PC-3 (cell line): ENCODE data around the gene APBA1. TPM values are rescaled to one million over a fixed set of nuclear protein-coding genes. Genes with fewer than 3 reads are reported as not detected.

Experiments used
- ATAC-seq: fragments of 200-7000 bp; cut with Tn5 transposase; 2 replicates; pipeline ENCODE4 v1.9.1; 2020; ENCODE audit warnings: mild to moderate bottlenecking, moderate library complexity
- BruUV-seq: library from RNA; stranded (reverse); fragments of 400-500 nt; replicated peaks from 2 replicates; lab custom pipeline; 2021; lab: Mats Ljungman, UMichigan
- CTCF ChIA-PET: fragments of 300-600 bp; sonication (Branson Sonifier 250); formaldehyde crosslinking; loops from one replicate; lab custom pipeline; 2022; ENCODE audit warnings: antibody characterized with exemption; lab: Charles Lee
- POLR2A ChIA-PET: fragments of 300-600 bp; sonication (Branson Sonifier 250); formaldehyde crosslinking; loops from one replicate; lab custom pipeline; 2022; ENCODE audit warnings: antibody characterized with exemption; ENCODE audit not compliant: unreplicated experiment; lab: Charles Lee
- DNase-seq: peaks from one replicate; pipeline ENCODE4 v3.0.0-alpha.2; 2015
- H2AFZ ChIP-seq: fragments of 300-600 bp; sonication (generic); 2 replicates; pipeline ENCODE4 v1.6.0; 2016; ENCODE audit warnings: antibody characterized with exemption, low read length
- H3F3A ChIP-seq: fragments of 300-600 bp; sonication (generic); one replicate; pipeline ENCODE4 v1.6.0; 2017; ENCODE audit warnings: antibody characterized with exemption, low read length, control low read depth, mild to moderate bottlenecking; ENCODE audit not compliant: unreplicated experiment
- H3K27ac ChIP-seq: fragments of 300-600 bp; sonication (generic); 2 replicates; pipeline ENCODE4 v1.5.1; 2016; ENCODE audit warnings: mild to moderate bottlenecking, low read length
- H3K27me3 ChIP-seq: fragments of 300-600 bp; sonication (generic); 2 replicates; pipeline ENCODE4 v1.6.1; 2016; ENCODE audit warnings: low read length, mixed read lengths
- H3K36me3 ChIP-seq: fragments of 300-600 bp; sonication (generic); 2 replicates; pipeline ENCODE4 v1.6.1; 2016; ENCODE audit warnings: low read depth, mixed run types, low read length, mixed read lengths
- H3K4me1 ChIP-seq: fragments of 300-600 bp; sonication (generic); 2 replicates; pipeline ENCODE4 v1.5.1; 2016; ENCODE audit warnings: low read length; ENCODE audit not compliant: insufficient read depth
- H3K4me2 ChIP-seq: fragments of 300-600 bp; sonication (generic); 2 replicates; pipeline ENCODE4 v1.6.0; 2016; ENCODE audit warnings: low read length
- H3K4me3 ChIP-seq: fragments of 300-600 bp; sonication (generic); 2 replicates; pipeline ENCODE4 v1.5.1; 2016; ENCODE audit warnings: mild to moderate bottlenecking, low read length, mixed read lengths
- H3K79me2 ChIP-seq: fragments of 300-600 bp; sonication (generic); 2 replicates; pipeline ENCODE4 v1.6.1; 2017; ENCODE audit warnings: low read length, mixed read lengths
- H3K9ac ChIP-seq: fragments of 300-600 bp; sonication (generic); 2 replicates; pipeline ENCODE4 v1.6.0; 2016; ENCODE audit warnings: mild to moderate bottlenecking, low read length
- H3K9me2 ChIP-seq: fragments of 300-600 bp; sonication (generic); replicated peaks from 2 replicates; pipeline ENCODE4 v1.6.1; 2016; ENCODE audit warnings: mixed run types, low read length, mixed read lengths
- H3K9me3 ChIP-seq: fragments of 300-600 bp; sonication (generic); 2 replicates; pipeline ENCODE4 v1.6.1; 2016; ENCODE audit warnings: low read length, mixed read lengths
- H4K20me1 ChIP-seq: fragments of 300-600 bp; sonication (generic); 2 replicates; pipeline ENCODE4 v1.6.1; 2016; ENCODE audit warnings: low read length, mixed read lengths
- EZH2 ChIP-seq: fragments of 300-600 bp; sonication (generic); IDR thresholded peaks from one replicate; pipeline ENCODE4 v1.6.1; 2017; ENCODE audit warnings: antibody characterized with exemption, mild to moderate bottlenecking, low read length; ENCODE audit not compliant: unreplicated experiment
- EZH2phosphoT487 ChIP-seq: fragments of 300-600 bp; sonication (generic); IDR thresholded peaks from 2 replicates; pipeline ENCODE4 v1.6.1; 2018; ENCODE audit warnings: mild to moderate bottlenecking, antibody characterized with exemption, low read length, borderline replicate concordance
- intact Hi-C: fragments of 100-400 bp; cut with micrococcal nuclease; formaldehyde crosslinking; loops from 2 replicates; pipeline ENCODE4 v1.9.0; 2023
- total RNA-seq: library from RNA; depleted of rRNA; stranded (reverse); fragments of >200 nt; gene quantifications from 2 replicates; pipeline ENCODE4 v1.2.3, GENCODE V29; 2014
- TF ChIP-seq, protein P1 (sequence below): fragments of 300-600 bp; sonication (generic); conservative IDR thresholded peaks from 2 replicates; pipeline ENCODE4 v1.5.1; 2017; ENCODE audit warnings: antibody characterized with exemption, low read depth, mild to moderate bottlenecking, low read length

APBA1 gene
- total RNA-seq, 1 experiment from 2014 or later: 0.07 TPM

DNA sequence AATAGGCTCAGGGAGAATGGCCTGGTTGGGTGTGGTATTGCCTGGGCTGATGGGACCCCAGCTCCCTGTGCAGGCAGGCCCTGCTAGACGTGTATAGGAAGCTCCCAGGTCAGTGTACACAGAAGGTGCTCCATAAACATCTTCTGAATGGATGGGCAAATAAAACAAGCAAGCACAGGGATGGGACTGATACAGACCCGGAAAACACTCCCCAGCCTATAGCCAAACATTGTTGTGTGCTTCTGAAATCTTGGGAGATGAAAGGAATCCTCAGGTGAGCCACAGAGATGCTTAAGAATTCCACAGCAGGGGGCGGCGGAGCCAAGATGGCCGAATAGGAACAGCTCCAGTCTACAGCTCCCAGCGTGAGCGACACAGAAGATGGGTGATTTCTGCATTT, 195.4 kb downstream of the APBA1 start:
- H3K79me2 ChIP-seq: no peaks in the 10 kb centered on the region
- TF ChIP-seq, protein P1, sequence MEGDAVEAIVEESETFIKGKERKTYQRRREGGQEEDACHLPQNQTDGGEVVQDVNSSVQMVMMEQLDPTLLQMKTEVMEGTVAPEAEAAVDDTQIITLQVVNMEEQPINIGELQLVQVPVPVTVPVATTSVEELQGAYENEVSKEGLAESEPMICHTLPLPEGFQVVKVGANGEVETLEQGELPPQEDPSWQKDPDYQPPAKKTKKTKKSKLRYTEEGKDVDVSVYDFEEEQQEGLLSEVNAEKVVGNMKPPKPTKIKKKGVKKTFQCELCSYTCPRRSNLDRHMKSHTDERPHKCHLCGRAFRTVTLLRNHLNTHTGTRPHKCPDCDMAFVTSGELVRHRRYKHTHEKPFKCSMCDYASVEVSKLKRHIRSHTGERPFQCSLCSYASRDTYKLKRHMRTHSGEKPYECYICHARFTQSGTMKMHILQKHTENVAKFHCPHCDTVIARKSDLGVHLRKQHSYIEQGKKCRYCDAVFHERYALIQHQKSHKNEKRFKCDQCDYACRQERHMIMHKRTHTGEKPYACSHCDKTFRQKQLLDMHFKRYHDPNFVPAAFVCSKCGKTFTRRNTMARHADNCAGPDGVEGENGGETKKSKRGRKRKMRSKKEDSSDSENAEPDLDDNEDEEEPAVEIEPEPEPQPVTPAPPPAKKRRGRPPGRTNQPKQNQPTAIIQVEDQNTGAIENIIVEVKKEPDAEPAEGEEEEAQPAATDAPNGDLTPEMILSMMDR: no peak
- H4K20me1 ChIP-seq: no peaks in the 10 kb centered on the region
- no peak overlapping the region for H2AFZ ChIP-seq
- DNase-seq (no peak), ATAC-seq (no peak)
- H3K9me2 ChIP-seq: no peaks in the 10 kb centered on the region
- POLR2A ChIA-PET: no interaction called here
- no peak overlapping the region for H3K4me2 ChIP-seq
- no peak overlapping the region for H3K27ac ChIP-seq
- H3K9me3 ChIP-seq: no peaks in the 10 kb centered on the region
- H3K4me3 ChIP-seq: no peak overlapping the region
- H3K9ac ChIP-seq: no peak overlapping the region
- peaks cover 11% of the 10 kb centered on the region; the same call in 1 of the 2 replicates for H3K27me3 ChIP-seq
- CTCF ChIA-PET: no interaction called here
- no peaks in the 10 kb centered on the region for H3K4me1 ChIP-seq
- no peaks in the 10 kb centered on the region for H3K36me3 ChIP-seq
- intact Hi-C loops: no loop called here
- no peaks in the 10 kb centered on the region for H3F3A ChIP-seq
- no TSS peak for BruUV-seq

DNA sequence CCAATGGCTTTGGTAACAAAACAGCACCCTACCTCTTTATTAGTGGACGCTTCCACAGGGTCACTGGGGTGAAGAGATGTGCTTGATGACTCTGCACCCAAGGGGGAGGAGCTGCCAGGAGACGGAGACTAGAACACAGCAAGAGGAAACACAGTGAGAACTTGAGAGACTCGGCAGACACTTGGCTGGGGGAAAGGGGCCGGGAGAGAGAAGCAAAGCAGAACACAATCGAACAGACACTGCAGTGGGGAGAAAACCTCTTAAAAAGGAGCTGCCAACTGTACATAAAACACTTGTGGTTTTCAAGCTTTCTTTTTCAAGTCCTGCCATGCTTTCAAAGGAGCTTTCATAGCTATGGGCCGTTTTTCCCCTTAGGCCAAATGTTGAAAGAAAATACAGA, 196.2 kb downstream of the APBA1 start:
- H4K20me1 ChIP-seq: no peaks in the 10 kb centered on the region
- BruUV-seq: no TSS peak
- no peak overlapping the region for H2AFZ ChIP-seq
- no peak for ATAC-seq
- H3K9ac ChIP-seq: no peak overlapping the region
- TF ChIP-seq EZH2phosphoT487 (no peak), EZH2 (no peak)
- TF ChIP-seq, protein P1: no peak
- no peaks in the 10 kb centered on the region for H3K36me3 ChIP-seq
- ChIA-PET CTCF (no interaction called here), POLR2A (no interaction called here)
- H3K4me1 ChIP-seq: no peaks in the 10 kb centered on the region
- intact Hi-C loops: no loop called here
- H3K4me2 ChIP-seq: no peak overlapping the region
- no peak overlapping the region for H3K27ac ChIP-seq
- H3F3A ChIP-seq: no peaks in the 10 kb centered on the region
- no peak overlapping the region for H3K4me3 ChIP-seq
- no peak for DNase-seq
- H3K9me3 ChIP-seq: no peaks in the 10 kb centered on the region
- H3K79me2 ChIP-seq: no peaks in the 10 kb centered on the region
- H3K27me3 ChIP-seq: peaks cover 11% of the 10 kb centered on the region; the same call in 1 of the 2 replicates
- H3K9me2 ChIP-seq: no peaks in the 10 kb centered on the region

DNA sequence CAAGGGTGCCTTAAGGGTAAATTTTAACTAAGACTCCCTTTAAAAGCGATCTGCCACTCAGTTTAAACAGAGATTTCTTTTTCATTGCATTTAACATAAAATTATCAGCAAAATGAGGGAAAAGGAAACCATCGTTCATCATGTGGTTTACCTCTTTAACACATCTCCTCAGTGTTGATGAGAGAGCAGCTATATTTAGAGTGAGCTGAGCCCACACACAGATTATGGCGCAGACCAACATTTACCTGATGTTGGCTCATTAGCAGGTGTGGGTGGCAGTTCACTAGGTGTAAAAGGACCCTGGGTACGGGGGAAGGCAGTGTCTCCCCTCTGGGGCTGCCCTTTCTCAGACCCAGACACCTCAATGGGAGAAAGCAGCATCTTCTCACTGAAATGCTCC, 197.3 kb downstream of the APBA1 start:
- Histone ChIP-seq H3K27me3 (peaks cover 11% of the 10 kb centered on the region; the same call in 1 of the 2 replicates), H2AFZ (no peak overlapping the region), H3K4me2 (no peak overlapping the region), H3K27ac (no peak overlapping the region), H4K20me1 (no peaks in the 10 kb centered on the region), H3K9me3 (no peaks in the 10 kb centered on the region), H3K9ac (no peak overlapping the region), H3K9me2 (no peaks in the 10 kb centered on the region), H3K79me2 (no peaks in the 10 kb centered on the region), H3K4me3 (no peak overlapping the region), H3F3A (no peaks in the 10 kb centered on the region), H3K36me3 (no peaks in the 10 kb centered on the region), H3K4me1 (no peaks in the 10 kb centered on the region)
- ChIA-PET POLR2A (no interaction called here), CTCF (no interaction called here)
- intact Hi-C loops: no loop called here
- BruUV-seq: no TSS peak
- ATAC-seq: no peak
- DNase-seq: no peak
- TF ChIP-seq EZH2 (no peak), EZH2phosphoT487 (no peak)
- TF ChIP-seq, protein P1: no peak
